Neural progenitor cell (in vitro differentiated cells): ENCODE measurements around the gene LINGO3. TPM values are rescaled to one million over a fixed set of nuclear protein-coding genes. Genes with fewer than 3 reads are reported as not detected.

Source experiments
- DNase-seq: peaks from one replicate; pipeline ENCODE4 v3.0.0-alpha.2; 2016; ENCODE audit warnings: low spot score
- H2AFZ ChIP-seq: fragments of 200-600 bp; sonication (generic); replicated peaks from 2 replicates; pipeline ENCODE4 v1.6.1; 2016; ENCODE audit warnings: antibody characterized with exemption
- H3F3A ChIP-seq: fragments of 200-600 bp; sonication (generic); 2 replicates; pipeline ENCODE4 v1.6.1; 2016; ENCODE audit warnings: antibody characterized with exemption, low read depth
- H3K27ac ChIP-seq: fragments of 200-600 bp; sonication (generic); 2 replicates; pipeline ENCODE4 v1.5.1; 2016; ENCODE audit warnings: mild to moderate bottlenecking
- H3K27me3 ChIP-seq: fragments of 200-600 bp; sonication (generic); 2 replicates; pipeline ENCODE4 v1.6.1; 2016; ENCODE audit warnings: mild to moderate bottlenecking, moderate library complexity
- H3K36me3 ChIP-seq: fragments of 200-600 bp; sonication (generic); 2 replicates; pipeline ENCODE4 v1.5.1; 2016
- H3K4me1 ChIP-seq: fragments of 200-600 bp; sonication (generic); 2 replicates; pipeline ENCODE4 v1.6.1; 2016; ENCODE audit warnings: mixed run types
- H3K4me2 ChIP-seq: fragments of 200-600 bp; sonication (generic); 2 replicates; pipeline ENCODE4 v1.6.1; 2016
- H3K4me3 ChIP-seq: fragments of 200-600 bp; sonication (generic); 2 replicates; pipeline ENCODE4 v1.5.1; 2016
- H3K79me2 ChIP-seq: fragments of 200-600 bp; sonication (generic); 2 replicates; pipeline ENCODE4 v1.6.1; 2016; ENCODE audit warnings: low read depth
- H3K9ac ChIP-seq: fragments of 200-600 bp; sonication (generic); 2 replicates; pipeline ENCODE4 v1.6.1; 2016
- H3K9me3 ChIP-seq: fragments of 200-600 bp; sonication (generic); 2 replicates; pipeline ENCODE4 v1.5.1; 2016; ENCODE audit warnings: low read depth
- H4K20me1 ChIP-seq: fragments of 200-600 bp; sonication (generic); 2 replicates; pipeline ENCODE4 v1.6.1; 2016; ENCODE audit warnings: low read depth
- H3K27ac Mint-ChIP-seq: 3 replicates; pipeline ENCODE4 v1.8.0; 2021; ENCODE audit warnings: mixed read lengths
- H3K27me3 Mint-ChIP-seq: 2 replicates; pipeline ENCODE4 v1.8.0; 2022; ENCODE audit warnings: low read depth, mild to moderate bottlenecking, inconsistent platforms, moderate library complexity, mixed read lengths; ENCODE audit not compliant: insufficient read depth
- H3K36me3 Mint-ChIP-seq: 3 replicates; pipeline ENCODE4 v1.8.0; 2021; ENCODE audit warnings: mixed read lengths
- H3K4me1 Mint-ChIP-seq: 3 replicates; pipeline ENCODE4 v1.8.0; 2021; ENCODE audit warnings: mixed read lengths
- H3K4me3 Mint-ChIP-seq: 3 replicates; pipeline ENCODE4 v1.8.0; 2021; ENCODE audit warnings: mild to moderate bottlenecking, moderate library complexity, mixed read lengths
- H3K9me3 Mint-ChIP-seq: 3 replicates; pipeline ENCODE4 v1.8.0; 2020; ENCODE audit warnings: mixed read lengths
- EZH2 ChIP-seq: fragments of 200-600 bp; sonication (generic); IDR thresholded peaks from 2 replicates; pipeline ENCODE4 v1.6.1; 2017; ENCODE audit warnings: antibody characterized with exemption, mild to moderate bottlenecking, moderate library complexity
- EZH2phosphoT487 ChIP-seq: fragments of 200-600 bp; sonication (generic); IDR thresholded peaks from 2 replicates; pipeline ENCODE4 v1.6.1; 2017; ENCODE audit warnings: antibody characterized with exemption
- total RNA-seq: library from RNA; depleted of rRNA; stranded (reverse); fragments of >200 nt; gene quantifications from 2 replicates; pipeline ENCODE4 v1.2.3, GENCODE V29; 2015; ENCODE audit warnings: low replicate concordance
- TF ChIP-seq, protein P1 (sequence below): fragments of 200-600 bp; sonication (generic); IDR thresholded peaks from 2 replicates; pipeline ENCODE4 v1.5.1; 2017; ENCODE audit warnings: antibody characterized with exemption, mild to moderate bottlenecking

LINGO3 gene
- total RNA-seq, 1 donor from 2014 or later: not detected

DNA sequence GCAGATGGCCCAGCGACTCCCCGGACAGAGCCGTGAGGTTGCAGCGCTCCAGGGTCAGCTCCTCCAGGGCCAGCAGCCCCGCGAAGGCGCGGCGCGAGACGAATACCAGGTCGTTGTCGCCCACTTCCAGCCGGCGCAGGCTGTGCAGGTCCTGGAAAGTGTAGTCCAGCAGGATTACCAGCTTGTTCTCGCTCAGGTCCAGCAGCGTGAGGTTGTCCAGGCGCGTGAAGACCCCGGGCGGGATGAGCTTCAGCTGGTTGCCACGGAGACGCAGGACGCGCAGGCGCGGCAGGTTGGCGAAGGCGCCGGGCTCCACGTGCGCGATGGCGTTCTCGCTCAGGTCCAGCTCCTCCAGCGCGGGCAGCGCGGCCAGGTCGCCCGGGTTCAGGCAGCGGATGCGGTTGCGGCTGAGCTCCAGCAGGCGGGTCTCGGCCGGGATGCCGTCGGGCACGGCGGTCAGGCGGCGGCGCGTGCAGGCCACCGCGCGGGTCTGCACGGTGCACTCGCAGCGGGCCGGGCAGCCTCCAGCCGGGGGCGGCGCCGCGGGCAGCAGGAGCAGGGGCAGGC lies 16.7 kb downstream of the LINGO3 start:
- Histone ChIP-seq H3K4me1 (peaks cover 15% of the 10 kb centered on the region), H3K27ac (no peak overlapping the region), H2AFZ (peak overlapping the region; percentile 36), H3K36me3 (no peaks in the 10 kb centered on the region), H3K4me3 (peak overlapping the region; percentile 34), H3K9ac (no peak overlapping the region), H3F3A (peaks cover 23% of the 10 kb centered on the region), H3K79me2 (no peaks in the 10 kb centered on the region), H3K9me3 (no peaks in the 10 kb centered on the region), H3K27me3 (peaks cover 100% of the 10 kb centered on the region), H3K4me2 (peak overlapping the region; percentile 73), H4K20me1 (peaks cover 40% of the 10 kb centered on the region)
- H3K4me1 Mint-ChIP-seq: peaks cover 19% of the 10 kb centered on the region
- peak overlapping the region; percentile 58 for H3K4me3 Mint-ChIP-seq
- H3K36me3 Mint-ChIP-seq: peaks cover 7% of the 10 kb centered on the region
- peak; percentile 92 for DNase-seq
- H3K27ac Mint-ChIP-seq: no peak overlapping the region
- TF ChIP-seq EZH2phosphoT487 (peak; percentile 77), EZH2 (peak; percentile 88)
- TF ChIP-seq, protein P1, sequence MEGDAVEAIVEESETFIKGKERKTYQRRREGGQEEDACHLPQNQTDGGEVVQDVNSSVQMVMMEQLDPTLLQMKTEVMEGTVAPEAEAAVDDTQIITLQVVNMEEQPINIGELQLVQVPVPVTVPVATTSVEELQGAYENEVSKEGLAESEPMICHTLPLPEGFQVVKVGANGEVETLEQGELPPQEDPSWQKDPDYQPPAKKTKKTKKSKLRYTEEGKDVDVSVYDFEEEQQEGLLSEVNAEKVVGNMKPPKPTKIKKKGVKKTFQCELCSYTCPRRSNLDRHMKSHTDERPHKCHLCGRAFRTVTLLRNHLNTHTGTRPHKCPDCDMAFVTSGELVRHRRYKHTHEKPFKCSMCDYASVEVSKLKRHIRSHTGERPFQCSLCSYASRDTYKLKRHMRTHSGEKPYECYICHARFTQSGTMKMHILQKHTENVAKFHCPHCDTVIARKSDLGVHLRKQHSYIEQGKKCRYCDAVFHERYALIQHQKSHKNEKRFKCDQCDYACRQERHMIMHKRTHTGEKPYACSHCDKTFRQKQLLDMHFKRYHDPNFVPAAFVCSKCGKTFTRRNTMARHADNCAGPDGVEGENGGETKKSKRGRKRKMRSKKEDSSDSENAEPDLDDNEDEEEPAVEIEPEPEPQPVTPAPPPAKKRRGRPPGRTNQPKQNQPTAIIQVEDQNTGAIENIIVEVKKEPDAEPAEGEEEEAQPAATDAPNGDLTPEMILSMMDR: peak; percentile 41
- H3K27me3 Mint-ChIP-seq: peaks cover 66% of the 10 kb centered on the region
- peaks cover 3% of the 10 kb centered on the region for H3K9me3 Mint-ChIP-seq

DNA sequence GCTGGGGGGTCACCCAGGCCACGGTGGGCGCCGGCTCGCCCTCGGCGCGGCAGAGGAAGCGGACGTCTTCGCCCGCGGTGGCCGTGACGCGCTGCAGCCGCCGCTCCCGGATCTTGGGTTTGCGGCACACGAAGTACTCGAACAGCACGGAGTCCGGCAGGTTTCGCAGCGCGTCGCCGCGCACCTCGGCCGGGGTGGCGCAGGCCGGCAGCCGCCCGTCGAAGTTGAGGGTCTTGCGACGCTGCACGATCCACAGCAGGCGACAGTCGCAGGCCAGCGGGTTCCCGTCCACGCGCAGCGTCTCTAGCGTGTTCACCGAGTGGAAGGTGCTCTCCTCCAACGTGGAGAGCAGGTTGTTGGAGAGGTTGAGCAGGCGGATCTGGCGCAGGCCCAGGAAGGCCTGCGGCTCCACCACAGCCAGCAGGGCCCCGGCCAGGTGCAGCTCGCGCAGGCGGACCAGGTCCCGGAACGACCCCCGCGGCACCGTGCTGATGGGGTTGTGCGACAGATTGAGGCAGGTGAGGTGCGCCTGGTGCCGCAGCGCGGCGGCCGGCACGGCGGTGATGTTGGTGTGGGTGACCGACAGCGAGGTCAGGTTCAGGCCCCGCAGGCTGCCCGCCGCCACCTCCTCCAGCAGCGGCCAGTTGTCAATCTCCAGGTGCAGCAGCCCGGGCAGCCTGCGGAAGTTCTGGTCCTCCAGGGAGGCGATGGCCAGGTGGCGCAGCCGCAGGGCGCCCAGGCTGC lies 17.3 kb downstream of the LINGO3 start:
- peak; percentile 50 for DNase-seq
- Mint-ChIP-seq H3K4me1 (peaks cover 19% of the 10 kb centered on the region), H3K27ac (no peak overlapping the region), H3K36me3 (peaks cover 7% of the 10 kb centered on the region), H3K4me3 (peak overlapping the region; percentile 30), H3K27me3 (peaks cover 64% of the 10 kb centered on the region), H3K9me3 (peaks cover 3% of the 10 kb centered on the region)
- Histone ChIP-seq H3K9ac (no peak overlapping the region), H3K4me2 (peak overlapping the region; percentile 73), H2AFZ (no peak overlapping the region), H3K4me1 (peaks cover 15% of the 10 kb centered on the region), H3K79me2 (no peaks in the 10 kb centered on the region), H4K20me1 (peaks cover 40% of the 10 kb centered on the region), H3K9me3 (no peaks in the 10 kb centered on the region), H3K36me3 (no peaks in the 10 kb centered on the region), H3K27me3 (peaks cover 100% of the 10 kb centered on the region), H3F3A (peaks cover 23% of the 10 kb centered on the region), H3K4me3 (peak overlapping the region; percentile 34), H3K27ac (no peak overlapping the region)
- peak; percentile 99 for TF ChIP-seq EZH2
- TF ChIP-seq EZH2phosphoT487: peak; percentile 98
- TF ChIP-seq, protein P1: no peak

DNA sequence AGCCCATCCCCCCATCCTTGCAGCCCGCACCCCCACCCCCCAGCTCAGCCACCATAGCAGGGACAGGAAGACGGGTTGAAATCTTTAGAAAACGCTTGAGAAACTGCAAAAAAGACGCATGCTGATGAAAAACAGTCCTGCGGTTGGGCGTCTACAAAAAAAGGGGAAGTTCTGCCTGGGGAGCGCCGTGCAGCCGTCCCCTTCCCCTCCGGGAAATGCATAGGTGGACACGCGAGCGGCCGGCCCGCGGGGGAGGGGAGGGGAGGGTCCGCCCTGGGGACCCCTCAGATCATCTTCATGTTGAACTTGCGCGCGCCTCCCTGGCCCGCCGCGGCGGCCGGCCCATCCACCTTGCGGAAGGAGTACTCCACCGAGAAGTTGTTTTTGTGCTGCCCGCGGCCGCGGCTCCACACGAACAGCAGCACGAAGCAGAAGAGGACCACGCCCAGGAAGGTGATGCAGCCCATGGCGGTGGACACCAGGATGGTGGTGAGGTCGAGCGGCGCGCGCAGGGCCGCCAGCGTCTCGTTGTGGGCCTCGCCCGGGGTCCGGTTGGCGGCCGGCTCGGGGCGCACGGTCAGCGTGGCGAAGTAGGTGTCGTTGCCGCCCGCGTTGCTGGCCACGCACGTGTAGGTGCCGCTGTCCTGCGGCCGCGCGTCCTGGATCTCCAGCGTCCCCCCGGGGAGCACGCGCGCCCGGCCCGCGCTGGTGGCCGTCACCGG lies 18.1 kb downstream of the LINGO3 start:
- peak overlapping the region; percentile 73 for H3K4me2 ChIP-seq
- H3K27ac ChIP-seq: no peak overlapping the region
- peak; percentile 53 for DNase-seq
- Mint-ChIP-seq H3K27me3 (peaks cover 57% of the 10 kb centered on the region), H3K4me3 (peak overlapping the region; percentile 69), H3K27ac (no peak overlapping the region), H3K36me3 (peaks cover 7% of the 10 kb centered on the region), H3K9me3 (peaks cover 3% of the 10 kb centered on the region), H3K4me1 (peaks cover 16% of the 10 kb centered on the region)
- H3K27me3 ChIP-seq: peaks cover 100% of the 10 kb centered on the region
- peaks cover 15% of the 10 kb centered on the region for H3K4me1 ChIP-seq
- TF ChIP-seq EZH2 (peak; percentile 91), EZH2phosphoT487 (peak; percentile 84)
- TF ChIP-seq, protein P1: no peak
- no peak overlapping the region for H3K9ac ChIP-seq
- peak overlapping the region; percentile 34 for H3K4me3 ChIP-seq
- no peak overlapping the region for H2AFZ ChIP-seq
- peaks cover 23% of the 10 kb centered on the region for H3F3A ChIP-seq
- no peaks in the 10 kb centered on the region for H3K79me2 ChIP-seq
- H3K9me3 ChIP-seq: no peaks in the 10 kb centered on the region
- H3K36me3 ChIP-seq: no peaks in the 10 kb centered on the region
- peaks cover 40% of the 10 kb centered on the region for H4K20me1 ChIP-seq
